GM21515 (cell line): Measurements from ENCODE around the gene SLC22A23.
A peak's percentile ranks its signal among the peaks of the same experiment; 100 is the strongest.

Experiments used
- ATAC-seq: cut with Tn5 transposase; IDR thresholded peaks from one replicate; pipeline ENCODE4 v1.9.1; 2021; ENCODE audit not compliant: unreplicated experiment

Gene SLC22A23

GRCh38 chr6:3339811-3340210 is 117.0 kb downstream of the SLC22A23 start:
- ATAC-seq: no peak

GRCh38 chr6:3337521-3338350 is 119.1 kb downstream of the SLC22A23 start:
- no peak for ATAC-seq

- no peak for ATAC-seq
These were observed 119.9 kb downstream of the SLC22A23 start for GRCh38 chr6:3336859-3337515.

GRCh38 chr6:3336066-3336786 is 120.6 kb downstream of the SLC22A23 start:
- ATAC-seq: no peak

GRCh38 chr6:3335169-3335568 is 121.7 kb downstream of the SLC22A23 start:
- no peak for ATAC-seq

- ATAC-seq: no peak
These were observed 122.3 kb downstream of the SLC22A23 start for GRCh38 chr6:3334555-3334954.

- no peak for ATAC-seq
These were observed 123.6 kb downstream of the SLC22A23 start for GRCh38 chr6:3333263-3333662.

GRCh38 chr6:3331971-3332370 is 124.9 kb downstream of the SLC22A23 start:
- no peak for ATAC-seq

- ATAC-seq: no peak
These were observed 125.4 kb downstream of the SLC22A23 start for GRCh38 chr6:3331494-3331893.

GRCh38 chr6:3330199-3330598 is 126.7 kb downstream of the SLC22A23 start:
- no peak for ATAC-seq

- ATAC-seq: no peak
These were observed 127.3 kb downstream of the SLC22A23 start for GRCh38 chr6:3329393-3330051.

GRCh38 chr6:3328796-3329195 is 128.1 kb downstream of the SLC22A23 start:
- ATAC-seq: no peak

GRCh38 chr6:3328145-3328544 is 128.7 kb downstream of the SLC22A23 start:
- no peak for ATAC-seq

- no peak for ATAC-seq
These were observed 129.4 kb downstream of the SLC22A23 start for GRCh38 chr6:3327403-3327802.

- no peak for ATAC-seq
These were observed 129.9 kb downstream of the SLC22A23 start for GRCh38 chr6:3326981-3327380.

- ATAC-seq: no peak
These were observed 130.5 kb downstream of the SLC22A23 start for GRCh38 chr6:3326184-3326971.

- no peak for ATAC-seq
These were observed 131.6 kb downstream of the SLC22A23 start for GRCh38 chr6:3325210-3325609.

GRCh38 chr6:3324262-3324942 is 132.4 kb downstream of the SLC22A23 start:
- peak; percentile 48 for ATAC-seq

GRCh38 chr6:3323696-3324261 is 133.1 kb downstream of the SLC22A23 start:
- no peak for ATAC-seq

GRCh38 chr6:3323148-3323547 is 133.7 kb downstream of the SLC22A23 start:
- ATAC-seq: no peak
